ENCODE data around the gene KLHL34. TPM values are rescaled to one million over a fixed set of nuclear protein-coding genes. Genes with fewer than 3 reads are reported as not detected.

The KLHL34 gene
- total RNA-seq, 1 donor from 2014 or later, result 3.4 TPM

DNA sequence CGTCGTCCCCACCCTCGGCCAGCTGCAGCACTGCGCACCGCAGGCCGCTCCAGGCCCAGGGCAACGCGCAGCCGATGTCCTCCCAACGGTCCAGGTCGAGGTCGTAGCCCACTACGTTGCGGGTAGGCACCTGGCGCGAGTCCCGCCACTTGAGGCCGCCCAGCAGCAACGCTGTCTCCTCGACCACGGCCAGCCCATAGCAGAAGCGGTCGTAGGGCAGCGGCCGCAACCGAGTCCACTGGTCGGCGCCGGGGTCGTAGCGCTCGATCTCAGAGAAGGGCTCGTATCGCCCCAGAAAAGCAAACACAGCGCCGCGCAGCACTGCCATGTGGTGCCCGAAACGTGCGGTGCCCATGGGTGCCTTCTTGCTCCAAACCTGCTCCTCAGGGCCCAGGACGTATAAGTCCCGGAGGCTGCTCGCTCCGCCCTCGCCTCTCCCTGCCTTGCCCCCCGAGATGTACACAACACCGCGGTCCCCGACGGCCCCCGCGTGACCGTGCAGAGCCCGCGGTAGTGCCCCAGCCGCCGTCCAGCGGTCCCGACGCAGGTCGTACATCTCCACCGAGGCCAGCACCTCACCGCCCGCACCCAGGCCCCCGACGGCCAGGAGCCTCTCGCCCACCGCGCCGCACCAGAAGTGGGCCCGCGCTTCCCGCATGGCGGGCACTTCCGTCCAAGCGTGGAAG lies 2.1 kb downstream of the KLHL34 start:
- DNase-seq, result no peak

DNA sequence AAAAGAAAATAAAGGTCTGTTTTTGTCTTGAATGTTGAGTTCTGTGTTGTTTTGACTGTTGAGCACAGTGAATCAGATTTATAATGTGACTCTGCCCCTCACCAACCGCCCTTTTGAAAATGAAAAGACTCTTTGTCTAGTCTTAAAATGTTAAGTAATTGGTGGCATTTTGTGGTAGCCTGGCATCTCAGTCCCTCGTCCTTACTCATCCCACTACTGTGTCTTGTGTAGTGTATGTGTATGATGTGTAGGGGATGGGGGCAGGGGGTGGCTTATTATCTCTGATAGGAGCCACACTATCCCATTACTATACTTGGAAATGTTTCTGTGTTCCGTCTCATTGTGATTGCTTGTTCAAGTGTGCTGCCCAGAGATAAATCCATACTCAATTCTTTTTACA lies 12.2 kb downstream of the KLHL34 start:
- no peak for DNase-seq

DNA sequence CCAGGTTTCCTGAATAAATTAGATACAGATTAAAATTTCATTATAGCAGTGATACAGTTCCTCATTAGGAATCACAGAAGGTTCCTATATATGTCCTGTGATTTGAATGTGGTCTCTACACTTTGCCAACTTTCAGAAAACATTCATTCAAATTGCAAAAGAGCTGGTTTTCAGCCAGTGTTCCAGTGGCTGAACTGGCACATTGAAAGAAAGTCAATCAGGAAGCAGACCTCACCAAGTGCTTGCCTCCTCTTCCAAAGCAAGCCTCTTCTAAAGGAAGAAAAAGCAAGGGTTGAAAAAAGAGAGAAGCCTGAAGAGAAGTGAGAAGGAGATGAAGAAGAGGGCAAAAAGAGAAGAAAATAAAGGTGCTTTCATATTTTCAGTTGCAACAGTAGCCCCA lies 12.7 kb downstream of the KLHL34 start:
- DNase-seq, result no peak

DNA sequence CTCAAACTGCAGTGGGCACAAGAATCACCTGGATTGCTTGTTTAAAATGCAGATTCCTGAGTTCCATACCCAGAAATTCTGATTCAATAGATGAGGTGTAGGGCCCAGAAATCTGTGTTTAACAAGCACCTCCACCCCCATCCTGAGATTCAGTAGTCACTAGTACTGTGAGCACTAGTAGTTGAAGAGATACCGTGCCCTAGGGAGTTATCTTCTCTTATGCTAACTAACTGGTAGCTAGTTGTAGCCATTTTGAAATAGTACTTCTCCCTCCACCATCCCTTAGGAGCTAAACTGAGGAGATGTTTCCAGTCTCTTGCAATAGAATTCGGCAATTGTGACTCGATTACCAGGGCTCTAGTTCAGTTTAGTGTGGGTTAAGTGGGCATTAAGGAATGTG lies 18.4 kb downstream of the KLHL34 start:
- DNase-seq, result no peak

DNA sequence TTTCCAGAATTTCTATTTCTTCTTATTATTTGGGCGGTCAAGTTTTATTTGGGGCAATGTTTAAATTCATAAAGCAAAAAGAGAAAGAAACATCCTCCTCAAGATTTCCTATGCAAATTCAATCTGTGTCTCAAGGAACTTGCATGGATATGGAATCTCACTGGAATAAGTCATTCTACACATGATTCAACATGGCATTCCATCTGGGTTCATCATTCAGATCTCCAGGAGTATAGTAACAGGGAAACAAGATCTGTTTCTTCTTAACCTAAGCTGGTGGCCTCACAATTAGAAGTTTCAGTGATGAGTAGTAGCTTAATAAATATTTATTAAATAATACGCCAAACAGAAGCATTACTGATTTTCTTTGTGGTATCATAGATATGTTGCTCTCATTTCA lies 19.8 kb downstream of the KLHL34 start:
- DNase-seq, result no peak

DNA sequence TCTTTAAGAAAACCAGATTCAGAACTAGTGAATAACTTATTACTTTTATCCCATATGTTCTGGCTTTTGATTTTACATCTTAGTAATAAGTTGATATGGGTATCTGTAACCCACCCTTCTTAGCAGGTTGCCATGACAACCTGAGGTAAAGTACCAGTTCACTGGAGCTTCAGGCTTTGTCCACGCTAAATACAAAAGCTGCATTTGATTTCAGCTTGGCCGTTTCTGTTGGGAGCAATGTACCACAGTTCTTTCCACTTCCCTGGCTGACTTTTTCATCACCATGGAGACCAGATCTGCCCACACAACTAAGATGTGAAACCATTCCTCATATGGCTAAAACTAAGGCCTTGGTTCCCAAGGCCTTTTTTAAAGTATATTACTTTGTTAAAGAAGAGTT lies 26.1 kb downstream of the KLHL34 start:
- DNase-seq, result peak; percentile 27

DNA sequence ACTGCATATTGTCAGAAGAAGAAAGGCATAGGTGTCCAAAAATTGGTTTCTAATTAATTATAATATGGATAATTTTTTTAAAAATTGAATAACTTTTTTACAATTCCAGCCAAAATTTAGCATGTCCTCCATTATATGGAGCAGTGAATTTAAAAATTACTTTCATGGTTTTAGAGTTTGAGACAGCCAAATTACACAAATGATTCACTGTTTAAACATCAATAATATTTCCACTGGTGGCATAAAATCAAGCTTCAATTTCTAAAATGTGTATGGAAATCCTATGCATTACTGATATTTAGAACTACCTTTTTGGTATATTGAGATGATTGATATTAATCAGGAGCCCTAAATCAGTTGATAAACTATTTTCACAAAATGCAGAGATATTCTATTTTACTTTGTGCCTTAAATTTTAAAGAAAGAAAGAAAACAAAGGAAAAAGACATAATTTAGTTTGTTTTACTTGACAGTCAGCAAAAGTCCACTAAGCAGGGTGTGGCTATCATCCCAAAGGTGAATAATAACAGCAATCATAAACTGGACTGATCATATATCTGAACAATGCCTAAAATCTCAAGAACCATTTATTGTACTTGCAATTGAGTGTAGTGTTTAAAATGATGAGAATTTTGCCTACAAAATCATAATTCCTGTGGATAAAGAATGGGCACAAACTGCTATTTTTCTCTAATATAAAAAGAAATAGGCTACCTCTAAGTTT lies 34.2 kb downstream of the KLHL34 start:
- no peak for DNase-seq

DNA sequence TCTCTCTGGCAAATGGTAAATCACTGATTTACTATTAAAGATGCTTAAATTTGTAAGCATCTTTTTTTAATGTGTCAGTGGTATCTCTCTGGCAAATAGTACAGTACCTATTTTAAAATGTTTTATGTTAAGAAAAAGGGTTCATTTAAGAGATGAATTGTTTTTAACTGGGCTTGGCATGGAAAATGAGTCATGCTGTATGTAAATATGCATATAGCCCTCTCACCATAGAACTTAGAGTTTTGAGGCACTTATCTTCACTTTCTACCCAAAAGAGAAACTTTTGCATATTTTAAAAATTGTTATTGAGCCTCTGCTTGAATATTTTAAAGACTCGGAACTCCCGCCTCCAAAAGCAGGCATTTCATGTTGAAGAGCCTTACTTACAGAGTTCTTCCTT lies 37.9 kb downstream of the KLHL34 start:
- no peak for DNase-seq

DNA sequence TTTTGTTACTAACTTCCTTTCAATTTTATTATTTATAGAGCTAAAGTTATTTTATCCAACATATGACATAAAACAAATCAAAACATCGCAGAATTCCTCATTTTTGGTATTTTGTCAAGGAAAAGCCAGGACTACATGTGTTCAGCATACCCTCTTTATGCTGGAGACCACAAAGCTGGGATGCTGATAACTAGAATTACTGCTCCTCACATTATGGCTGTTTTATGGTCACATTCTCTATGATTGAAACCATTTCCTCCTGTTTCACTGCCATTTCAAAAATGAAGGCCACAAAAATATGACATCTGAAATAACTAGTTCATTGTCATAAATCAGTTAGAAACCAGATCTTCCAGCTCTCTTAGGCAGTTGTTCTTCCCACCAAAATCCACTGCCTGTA lies 41.7 kb downstream of the KLHL34 start:
- DNase-seq, result no peak

DNA sequence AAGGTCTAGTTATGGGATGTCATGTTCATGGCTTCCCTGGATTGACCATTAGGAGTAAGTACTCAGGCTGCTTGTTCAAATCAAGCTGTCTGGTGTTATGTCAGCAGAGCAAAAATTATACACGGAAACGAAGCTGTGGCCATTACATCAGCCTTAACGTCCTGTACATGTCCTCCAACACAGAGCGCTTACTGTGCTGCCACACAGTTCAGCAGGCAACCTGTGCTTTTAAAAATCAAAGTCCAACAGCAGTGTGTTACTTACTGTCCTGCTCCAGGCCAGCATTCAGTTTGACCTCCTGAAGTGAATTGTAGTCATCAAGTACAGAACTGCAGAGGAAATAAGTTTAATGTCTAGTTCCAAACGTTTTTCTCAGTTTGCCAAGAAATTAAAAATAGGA lies 46.0 kb downstream of the KLHL34 start:
- DNase-seq, result peak; percentile 0

DNA sequence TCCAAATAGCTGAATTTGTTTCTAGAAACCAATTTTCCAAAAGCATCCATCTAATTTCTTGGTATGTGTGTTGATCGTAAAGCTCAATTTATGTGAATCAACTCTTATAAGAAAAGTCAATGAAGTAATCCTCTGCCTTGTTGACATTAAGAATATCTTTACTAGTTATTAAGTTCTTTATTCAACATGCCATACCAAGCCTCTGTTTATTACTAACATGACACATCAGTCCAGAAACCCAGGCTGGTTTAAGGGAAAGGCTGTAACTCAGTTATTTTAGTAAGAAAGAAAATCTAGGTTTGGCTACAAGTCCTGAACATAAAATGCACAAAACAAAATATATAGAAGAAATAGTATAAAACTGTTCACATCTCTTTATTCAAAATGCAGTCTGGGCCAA lies 48.0 kb downstream of the KLHL34 start:
- no peak for DNase-seq

DNA sequence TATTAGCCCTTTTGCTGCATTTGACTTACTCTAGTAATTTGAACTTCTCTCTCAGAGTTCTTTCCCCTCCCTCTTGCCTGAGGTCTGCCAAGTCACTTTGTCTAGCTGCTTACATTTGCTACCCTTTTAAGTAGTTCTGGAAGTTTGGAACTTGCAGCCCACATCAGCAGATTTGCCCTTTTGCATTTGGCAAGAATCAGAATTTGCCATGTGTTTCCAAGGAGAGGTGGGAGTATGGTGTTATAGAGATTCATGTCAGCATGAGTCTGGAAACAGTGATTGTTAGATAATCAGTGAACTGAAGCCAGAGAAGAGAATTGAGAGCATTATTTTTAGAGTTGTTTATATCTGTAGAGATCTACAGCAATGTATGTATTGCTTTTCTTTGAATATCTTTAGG lies 52.1 kb downstream of the KLHL34 start:
- DNase-seq, result peak; percentile 25

Other genes with a start within 250 kb of the KLHL34 start
- 325 TPM for gene SMPX, start 99.8 kb upstream of the KLHL34 start, total RNA-seq
- gene MBTPS2, start 181.3 kb upstream of the KLHL34 start, total RNA-seq, result 19.4 TPM
- 0.92 TPM for gene YY2, start 197.7 kb upstream of the KLHL34 start, total RNA-seq